NCI-H146 treated with DMSO at 0.1 percent for 48 hours (cell line): ENCODE data around the gene CNGA3.

Source experiments
- DNase-seq: peaks from one replicate; lab custom pipeline; 2025; ENCODE audit not compliant: unreplicated experiment; lab: John Stamatoyannopoulos, UW

Gene CNGA3

GRCh38 chr2:98376996-98377395 lies 30.7 kb downstream of the CNGA3 start:
- no peak for DNase-seq

- no peak for DNase-seq
These were observed 31.3 kb downstream of the CNGA3 start for GRCh38 chr2:98377544-98377943.

- no peak for DNase-seq
These were observed 31.9 kb downstream of the CNGA3 start for GRCh38 chr2:98378196-98378595.

GRCh38 chr2:98378901-98379300 lies 32.6 kb downstream of the CNGA3 start:
- no peak for DNase-seq

GRCh38 chr2:98379311-98380202 lies 33.3 kb downstream of the CNGA3 start:
- DNase-seq: no peak

GRCh38 chr2:98380203-98380535 lies 33.9 kb downstream of the CNGA3 start:
- no peak for DNase-seq

GRCh38 chr2:98381494-98381893 lies 35.2 kb downstream of the CNGA3 start:
- no peak for DNase-seq

GRCh38 chr2:98382086-98382485 lies 35.8 kb downstream of the CNGA3 start:
- no peak for DNase-seq

GRCh38 chr2:98382739-98383138 lies 36.5 kb downstream of the CNGA3 start:
- no peak for DNase-seq

GRCh38 chr2:98383166-98383565 lies 36.9 kb downstream of the CNGA3 start:
- DNase-seq: no peak

- peak; percentile 33 for DNase-seq
These were observed 38.9 kb downstream of the CNGA3 start for GRCh38 chr2:98385050-98385699.

- DNase-seq: no peak
These were observed 41.2 kb downstream of the CNGA3 start for GRCh38 chr2:98387478-98387877.

- no peak for DNase-seq
These were observed 41.8 kb downstream of the CNGA3 start for GRCh38 chr2:98388081-98388480.

GRCh38 chr2:98388601-98389250 lies 42.5 kb downstream of the CNGA3 start:
- DNase-seq: no peak

- DNase-seq: no peak
These were observed 43.0 kb downstream of the CNGA3 start for GRCh38 chr2:98389251-98389605.

GRCh38 chr2:98390571-98391476 lies 44.6 kb downstream of the CNGA3 start:
- DNase-seq: no peak

- no peak for DNase-seq
These were observed 45.5 kb downstream of the CNGA3 start for GRCh38 chr2:98391581-98392270.

- no peak for DNase-seq
These were observed 47.1 kb downstream of the CNGA3 start for GRCh38 chr2:98393354-98393753.

GRCh38 chr2:98394595-98395153 lies 48.4 kb downstream of the CNGA3 start:
- DNase-seq: no peak

GRCh38 chr2:98395977-98396376 lies 49.7 kb downstream of the CNGA3 start:
- DNase-seq: no peak
